C4-2B (cell line): ENCODE data around the gene DTD2.

Experiments
- ZFX ChIP-seq: fragments of 450-650 bp; IDR thresholded peaks from 2 replicates; pipeline ENCODE4 v1.6.1; 2017
- TF ChIP-seq, protein P1 (sequence below): fragments of 450-650 bp; conservative IDR thresholded peaks from 2 replicates; pipeline ENCODE4 v1.5.1; 2017; ENCODE audit warnings: mild to moderate bottlenecking

DNA sequence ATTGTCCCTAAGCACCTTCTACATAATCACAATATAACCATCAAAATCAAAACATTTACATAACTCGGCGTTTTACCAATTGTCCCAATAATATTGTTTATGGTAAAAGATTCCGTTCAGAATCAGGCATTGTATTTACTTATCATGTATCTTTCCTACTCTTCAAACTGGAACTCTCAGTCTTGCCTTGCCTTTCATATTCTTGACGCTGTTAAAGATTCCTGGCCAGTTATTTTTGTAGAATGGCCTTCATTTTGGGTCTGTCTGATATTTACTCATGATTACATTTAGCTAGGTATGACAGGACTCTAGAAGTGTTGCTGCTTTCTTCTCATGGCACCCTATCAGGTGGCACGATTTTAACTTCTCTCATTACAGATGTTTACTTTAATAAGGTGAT, 36.1 kb downstream of the DTD2 start:
- TF ChIP-seq, protein P1, sequence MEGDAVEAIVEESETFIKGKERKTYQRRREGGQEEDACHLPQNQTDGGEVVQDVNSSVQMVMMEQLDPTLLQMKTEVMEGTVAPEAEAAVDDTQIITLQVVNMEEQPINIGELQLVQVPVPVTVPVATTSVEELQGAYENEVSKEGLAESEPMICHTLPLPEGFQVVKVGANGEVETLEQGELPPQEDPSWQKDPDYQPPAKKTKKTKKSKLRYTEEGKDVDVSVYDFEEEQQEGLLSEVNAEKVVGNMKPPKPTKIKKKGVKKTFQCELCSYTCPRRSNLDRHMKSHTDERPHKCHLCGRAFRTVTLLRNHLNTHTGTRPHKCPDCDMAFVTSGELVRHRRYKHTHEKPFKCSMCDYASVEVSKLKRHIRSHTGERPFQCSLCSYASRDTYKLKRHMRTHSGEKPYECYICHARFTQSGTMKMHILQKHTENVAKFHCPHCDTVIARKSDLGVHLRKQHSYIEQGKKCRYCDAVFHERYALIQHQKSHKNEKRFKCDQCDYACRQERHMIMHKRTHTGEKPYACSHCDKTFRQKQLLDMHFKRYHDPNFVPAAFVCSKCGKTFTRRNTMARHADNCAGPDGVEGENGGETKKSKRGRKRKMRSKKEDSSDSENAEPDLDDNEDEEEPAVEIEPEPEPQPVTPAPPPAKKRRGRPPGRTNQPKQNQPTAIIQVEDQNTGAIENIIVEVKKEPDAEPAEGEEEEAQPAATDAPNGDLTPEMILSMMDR: no peak
- TF ChIP-seq ZFX: no peak
